ENCODE results near the gene PCDHGC5.

- no peak for TF ChIP-seq TAF1 (IDR thresholded peaks at IDR 0.05; ENCODE audit: borderline replicate concordance, insufficient read depth, low read length)
- TF ChIP-seq POLR2AphosphoS5 (IDR thresholded peaks at IDR 0.05; ENCODE audit: low read depth, low read length), result no peak
Observed at GRCh38 chr5:141527426-141527825, 38.5 kb downstream of the PCDHGC5 start.
